Skeletal muscle cell (primary cell): Measurements from ENCODE around the gene PEF1.
A peak's percentile ranks its signal among the peaks of the same experiment; 100 is the strongest.

Experiments used
- DNase-seq: peaks from one replicate; pipeline ENCODE4 v3.0.0-alpha.2; 2010; ENCODE audit warnings: low read depth
- H3K4me3 ChIP-seq: 2 replicates; pipeline ENCODE4 v1.5.1; 2011; ENCODE audit warnings: low read depth, mild to moderate bottlenecking, control low read depth, low read length, moderate library complexity

PEF1 gene

DNA sequence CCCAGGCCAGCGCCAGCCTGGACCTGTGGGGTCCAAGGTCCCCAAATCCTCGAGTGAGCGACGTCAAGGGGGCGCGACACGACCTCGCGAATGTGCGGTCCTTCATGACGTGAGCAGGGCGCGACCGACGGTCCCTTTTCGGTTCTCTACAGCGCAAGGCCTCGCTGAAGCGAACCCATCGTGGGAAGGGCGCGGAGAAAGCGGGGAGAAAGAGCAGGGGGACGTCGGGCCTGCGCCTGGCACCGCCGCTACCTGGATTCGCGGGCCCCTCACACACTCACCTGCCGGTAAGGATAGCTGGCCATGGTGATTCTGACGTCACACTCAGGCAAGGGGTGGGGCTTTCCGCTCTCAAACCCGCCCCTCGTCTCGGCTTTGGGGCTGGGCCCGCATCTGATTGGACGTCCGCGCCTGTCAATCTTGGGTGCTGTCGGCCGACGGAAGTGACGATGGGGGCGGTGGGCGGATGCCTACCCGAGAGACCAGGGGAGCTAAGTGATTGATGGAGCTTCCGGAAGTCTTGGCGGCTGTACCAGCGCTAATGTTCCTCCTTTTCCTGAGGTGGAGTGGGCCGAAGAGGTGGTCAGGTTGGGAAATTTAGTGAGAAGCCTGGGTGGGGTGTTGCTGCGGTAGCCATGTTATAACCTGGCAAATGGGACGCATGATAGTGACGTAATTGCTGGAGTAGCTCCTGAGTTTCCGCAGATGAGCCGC, at the start of gene PEF1:
Gene PEF1, minus strand, starts transcription at position 317 of the 714 bp plus-strand sequence. Its CDS starts 12 bp downstream, at position 305.
- DNase-seq: peak; percentile 89
- H3K4me3 ChIP-seq: peak within 1 kb of the TSS; percentile 93

- DNase-seq: no peak
- H3K4me3 ChIP-seq: no peak overlapping the region
These were observed 48.6 kb upstream of the PEF1 start for GRCh38 chr1:31693231-31693630.

DNA sequence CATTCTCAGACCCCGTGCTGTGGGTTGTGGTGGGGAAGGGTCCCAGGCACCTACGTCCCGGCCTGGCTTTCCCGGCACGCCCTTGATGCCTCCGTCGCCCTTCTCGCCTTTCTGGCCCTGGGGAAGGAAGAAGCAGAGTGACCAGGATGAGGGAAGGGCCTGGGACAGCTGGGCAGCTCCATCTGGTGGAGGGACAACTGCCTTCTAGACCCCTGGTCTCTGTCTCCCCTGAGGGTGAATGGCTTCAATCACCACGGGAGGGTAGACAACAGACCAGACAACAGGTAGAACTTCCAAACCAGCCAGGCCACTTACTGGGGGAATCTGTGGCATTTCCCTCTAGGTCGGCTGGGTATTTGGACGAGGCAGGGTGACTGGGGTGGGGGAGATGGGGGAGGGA, 47.3 kb upstream of the PEF1 start:
- no peak for DNase-seq
- no peak overlapping the region for H3K4me3 ChIP-seq

DNA sequence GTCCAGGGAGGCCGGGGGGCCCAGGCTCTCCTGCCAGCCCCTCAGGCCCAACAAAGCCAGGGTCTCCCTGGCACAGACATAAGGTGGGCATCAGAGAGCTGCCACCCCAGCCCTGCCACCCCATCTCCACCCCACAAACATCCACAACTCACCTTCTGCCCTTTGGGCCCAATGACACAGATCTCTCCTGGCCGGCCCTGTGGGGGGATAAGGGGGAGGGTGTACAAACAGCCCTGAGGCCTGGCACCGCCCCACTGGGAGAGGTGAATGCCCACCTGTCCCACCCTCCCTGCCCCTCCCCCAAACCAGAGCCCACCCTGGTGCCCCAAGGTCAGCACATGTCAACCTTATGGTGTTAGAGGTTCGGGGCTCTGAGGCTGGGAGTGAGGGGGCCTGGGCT, 46.8 kb upstream of the PEF1 start:
- H3K4me3 ChIP-seq: no peak overlapping the region
- no peak for DNase-seq

- no peak for DNase-seq
- no peak overlapping the region for H3K4me3 ChIP-seq
These were observed 46.2 kb upstream of the PEF1 start for GRCh38 chr1:31690921-31691320.

DNA sequence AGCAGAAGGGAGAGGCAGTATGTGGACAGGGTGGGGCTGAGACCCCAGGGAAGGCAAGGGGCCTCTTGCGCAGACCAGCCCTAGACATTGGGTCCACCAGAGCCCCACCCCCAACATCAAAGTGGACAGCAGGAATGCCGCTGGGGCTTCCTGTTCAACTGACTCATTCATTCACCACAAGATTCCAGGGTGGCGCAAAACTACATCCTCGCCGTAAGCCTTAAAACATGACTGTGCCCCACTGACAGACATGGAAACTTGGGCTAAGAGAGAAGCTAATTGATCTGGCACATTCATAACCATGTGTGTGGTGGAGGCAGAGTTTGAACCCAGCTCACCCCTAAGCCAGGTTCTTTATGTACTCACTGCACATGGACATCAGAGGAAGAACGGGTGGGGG, 45.2 kb upstream of the PEF1 start:
- peak; percentile 78 for DNase-seq
- no peak overlapping the region for H3K4me3 ChIP-seq

DNA sequence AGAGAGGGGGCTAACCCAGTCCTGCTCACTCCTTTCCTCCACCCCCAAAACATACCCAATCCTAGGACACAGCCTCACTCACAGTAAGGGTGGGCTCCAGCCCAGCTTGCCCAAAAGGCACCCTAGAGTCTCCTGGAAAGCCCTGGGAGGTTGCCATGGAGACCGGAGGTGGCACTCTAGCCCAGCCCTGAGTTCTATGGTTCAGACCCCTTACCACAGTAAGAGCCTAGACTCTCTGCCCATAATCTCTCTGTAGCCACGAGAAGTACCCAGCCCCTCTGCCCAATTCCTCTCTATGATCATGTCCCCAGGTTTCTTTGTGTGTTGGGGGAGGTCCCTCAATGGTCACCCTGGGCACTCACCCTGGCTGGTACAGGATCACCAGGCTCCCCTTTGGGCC, 44.7 kb upstream of the PEF1 start:
- DNase-seq: no peak
- H3K4me3 ChIP-seq: no peak overlapping the region

GRCh38 chr1:31688233-31688918, 43.7 kb upstream of the PEF1 start:
- no peak overlapping the region for H3K4me3 ChIP-seq
- DNase-seq: no peak

GRCh38 chr1:31687601-31688000, 42.9 kb upstream of the PEF1 start:
- H3K4me3 ChIP-seq: no peak overlapping the region
- DNase-seq: no peak

- DNase-seq: no peak
- H3K4me3 ChIP-seq: no peak overlapping the region
These were observed 41.1 kb upstream of the PEF1 start for GRCh38 chr1:31685795-31686194.

- DNase-seq: no peak
- H3K4me3 ChIP-seq: no peak overlapping the region
These were observed 39.3 kb upstream of the PEF1 start for GRCh38 chr1:31683997-31684396.

DNA sequence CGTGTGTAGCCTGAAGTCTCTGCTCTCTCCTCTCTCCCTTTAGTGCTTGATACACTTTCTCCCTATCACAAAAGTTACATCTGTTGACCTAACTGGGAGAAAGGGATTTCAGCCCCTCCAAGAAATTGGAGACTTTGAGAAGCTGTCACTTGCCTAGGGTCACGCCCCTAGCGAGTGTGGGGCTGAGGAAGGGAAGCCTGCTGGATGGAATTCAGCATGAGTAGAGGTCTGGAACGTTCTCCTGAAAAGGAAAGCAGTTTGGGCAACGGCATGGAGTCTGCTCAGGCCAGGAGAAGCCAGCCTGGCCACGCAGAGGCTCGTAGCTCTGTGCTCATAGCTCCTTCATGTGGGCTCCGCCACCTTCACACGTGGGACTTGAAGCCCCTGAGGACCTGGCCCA, 36.7 kb upstream of the PEF1 start:
- DNase-seq: no peak

GRCh38 chr1:31679676-31680230, 35.1 kb upstream of the PEF1 start:
- no peak overlapping the region for H3K4me3 ChIP-seq

More for the DNA sequence above, 36.7 kb upstream of the PEF1 start:
- no peak overlapping the region for H3K4me3 ChIP-seq

DNA sequence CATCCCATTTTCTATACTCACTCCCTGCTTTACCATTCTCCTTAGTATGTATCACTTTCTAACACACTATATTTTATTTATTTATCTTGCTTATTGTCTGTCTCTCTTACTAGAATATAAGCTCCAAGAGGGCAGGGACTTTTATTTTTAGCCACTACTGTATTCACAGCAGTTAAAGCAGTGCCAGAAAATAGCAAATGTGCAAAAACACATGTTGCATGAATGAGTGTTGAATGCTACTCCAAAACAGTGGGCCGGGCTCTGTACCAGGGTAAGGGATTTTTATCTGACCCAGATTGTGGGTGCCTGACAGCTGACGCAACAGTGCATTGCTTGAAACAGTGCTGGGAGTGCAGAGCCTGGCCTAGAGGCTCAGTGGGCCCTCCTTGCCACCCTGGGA, 34.4 kb upstream of the PEF1 start:
- H3K4me3 ChIP-seq: no peak overlapping the region

More at GRCh38 chr1:31679676-31680230, 35.1 kb upstream of the PEF1 start:
- DNase-seq: no peak

GRCh38 chr1:31678681-31679080, 34.0 kb upstream of the PEF1 start:
- DNase-seq: no peak
- no peak overlapping the region for H3K4me3 ChIP-seq

More for the DNA sequence above, 34.4 kb upstream of the PEF1 start:
- DNase-seq: no peak

DNA sequence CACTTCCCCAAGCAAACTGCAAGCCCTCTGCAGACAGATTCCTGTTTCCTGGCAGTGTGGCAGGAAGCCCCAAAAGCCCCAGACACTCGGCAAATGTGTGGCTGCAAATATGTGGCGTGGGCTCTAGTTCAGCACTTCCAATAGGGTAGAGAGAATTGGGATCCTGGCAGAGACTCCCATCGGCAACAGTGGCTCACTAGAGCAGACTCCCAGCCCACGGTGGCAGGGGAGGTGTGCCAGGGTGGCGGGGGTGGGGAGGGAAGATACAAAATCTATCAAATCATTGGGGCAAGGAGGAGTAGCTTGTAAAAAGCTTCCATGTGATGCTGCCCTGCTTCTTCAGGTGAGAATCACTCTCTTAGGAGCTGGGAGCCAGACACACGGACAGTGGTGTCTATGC, 33.3 kb upstream of the PEF1 start:
- DNase-seq: no peak
- no peak overlapping the region for H3K4me3 ChIP-seq

DNA sequence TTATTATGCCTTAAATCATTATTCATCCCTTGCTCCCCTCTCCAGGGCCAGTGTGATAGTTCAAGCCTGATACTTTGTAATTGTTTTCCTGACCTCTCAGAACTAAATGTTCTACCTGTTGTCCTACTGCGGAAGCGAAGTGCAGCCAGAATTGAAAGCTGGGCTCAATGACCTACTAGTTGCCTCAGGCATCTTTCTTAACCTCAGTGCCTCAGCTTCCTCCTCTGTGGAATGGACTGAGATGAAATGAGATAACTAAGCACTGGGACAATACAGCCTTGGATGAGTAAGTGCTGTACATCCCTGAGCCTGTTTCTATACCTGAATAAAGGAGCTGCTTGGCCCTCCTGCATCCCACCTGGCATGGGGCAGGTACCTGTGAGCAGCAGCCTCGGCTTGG, 32.7 kb upstream of the PEF1 start:
- H3K4me3 ChIP-seq: no peak overlapping the region
- DNase-seq: no peak

DNA sequence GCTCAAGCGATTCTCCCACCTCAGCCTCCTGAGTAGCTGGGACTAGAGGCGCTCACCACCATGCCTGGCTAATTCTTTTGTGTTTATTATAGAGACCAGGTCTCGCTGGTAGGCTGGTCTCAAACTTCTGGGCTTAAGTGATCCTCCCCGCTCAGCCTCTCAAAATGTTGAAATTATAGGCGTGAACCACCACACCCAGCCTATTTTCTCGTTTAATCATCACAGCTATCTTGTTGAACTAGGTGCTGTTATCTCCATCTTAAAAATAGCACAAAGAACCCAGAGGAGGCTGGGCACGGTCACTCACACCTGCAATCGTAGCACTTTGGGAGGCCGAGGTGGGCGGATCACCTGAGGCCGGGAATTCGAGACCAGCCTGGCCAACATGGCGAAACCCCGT, 31.1 kb upstream of the PEF1 start:
- H3K4me3 ChIP-seq: no peak overlapping the region
- DNase-seq: no peak

DNA sequence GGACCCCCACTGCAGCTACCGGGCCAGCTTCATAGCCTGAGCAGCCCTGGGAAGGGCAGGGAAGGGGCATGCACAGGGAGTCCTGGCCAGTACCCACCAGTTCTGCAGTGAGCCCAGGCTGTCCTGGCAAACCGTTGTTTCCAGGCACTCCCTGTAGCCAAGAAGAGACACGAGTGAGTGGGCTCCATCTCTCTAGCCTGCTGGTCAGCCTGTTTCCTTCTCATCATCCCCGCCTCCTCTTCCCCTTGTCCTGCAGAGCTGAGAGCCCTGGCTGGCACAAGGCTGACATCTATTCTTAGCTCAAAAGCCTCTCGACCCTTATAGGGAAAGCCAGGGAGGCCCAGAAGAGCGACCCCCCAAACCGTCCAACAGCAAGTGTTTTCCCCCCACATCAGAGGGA, 30.5 kb upstream of the PEF1 start:
- no peak overlapping the region for H3K4me3 ChIP-seq
- no peak for DNase-seq

DNA sequence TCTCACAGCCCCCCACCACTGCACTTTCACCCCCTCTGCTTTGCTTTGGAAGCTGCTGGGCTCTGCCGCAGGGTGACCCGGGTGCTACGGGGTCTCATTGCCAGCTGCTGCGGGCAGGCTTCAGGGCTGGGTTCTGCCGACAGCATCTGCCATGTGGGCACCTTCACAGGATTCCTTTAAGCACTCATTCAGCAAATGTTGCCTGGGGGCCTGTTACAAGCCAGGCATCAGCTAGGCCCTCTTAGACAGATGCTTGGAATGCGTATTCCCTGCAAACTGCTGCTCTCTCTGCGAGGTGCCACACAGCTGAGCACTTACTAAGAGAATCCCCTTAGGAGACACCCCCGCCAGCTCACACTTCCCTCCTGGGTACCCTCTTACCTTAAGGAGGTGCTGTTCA, 29.9 kb upstream of the PEF1 start:
- DNase-seq: peak; percentile 55
- H3K4me3 ChIP-seq: no peak overlapping the region

DNA sequence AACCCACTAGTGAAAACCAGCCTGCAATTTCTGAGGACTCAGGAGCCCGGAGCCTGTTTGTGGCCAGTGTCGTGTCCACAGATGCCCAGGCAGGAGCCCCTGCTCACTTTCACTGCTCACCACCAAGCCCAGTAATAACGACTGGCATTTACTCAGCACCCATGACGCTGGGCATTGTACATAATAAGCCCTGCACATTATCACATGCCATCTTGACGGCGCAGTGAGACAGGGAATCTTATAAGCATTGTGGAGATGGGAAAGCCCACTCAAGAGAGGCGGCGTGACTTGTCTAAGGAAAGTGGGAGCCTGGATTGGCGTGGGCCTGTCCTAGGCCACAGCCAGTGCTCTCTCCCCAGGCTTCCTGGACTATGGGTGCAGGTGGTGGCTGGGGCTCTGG, 28.8 kb upstream of the PEF1 start:
- DNase-seq: no peak
- H3K4me3 ChIP-seq: no peak overlapping the region
